Measurements from ENCODE around the gene PDE5A.

GRCh38 chr4:119659576-119659975 is 31.0 kb upstream of the PDE5A start:
- TF ChIP-seq POLR2A (IDR thresholded peaks at IDR 0.05) (no peak), CTCF (IDR thresholded peaks at IDR 0.05) (no peak)
